GM12878 (cell line): ENCODE data around the gene IRF9. TPM values are rescaled to one million over a fixed set of nuclear protein-coding genes. Genes with fewer than 3 reads are reported as not detected.
A peak's percentile ranks its signal among the peaks of the same experiment; 100 is the strongest.

ENCODE experiments used
- CBX3 ChIP-seq: fragments of 200-600 bp; sonication (generic); IDR thresholded peaks from 2 replicates; pipeline ENCODE4 v1.6.1; 2016; ENCODE audit warnings: low read depth, borderline replicate concordance
- CREM ChIP-seq: IDR thresholded peaks from 2 replicates; pipeline ENCODE4 v1.6.1; 2014; ENCODE audit warnings: antibody characterized with exemption, low read depth
- FOS ChIP-seq: IDR thresholded peaks from 3 replicates; pipeline ENCODE4 v1.6.1; 2011; ENCODE audit warnings: borderline replicate concordance; ENCODE audit not compliant: insufficient read length; ENCODE audit errors: extremely low read depth
- HDAC2 ChIP-seq: fragments of 200-600 bp; sonication (generic); IDR thresholded peaks from 2 replicates; pipeline ENCODE4 v1.6.1; 2017
- IRF4 ChIP-seq: IDR thresholded peaks from 2 replicates; pipeline ENCODE4 v1.6.1; 2011; ENCODE audit warnings: low read depth, low read length
- JUND ChIP-seq: IDR thresholded peaks from 2 replicates; pipeline ENCODE4 v1.6.1; 2012; ENCODE audit warnings: low read depth, mild to moderate bottlenecking, low read length, improper control_type of control experiment, moderate library complexity
- NBN ChIP-seq: fragments of 450-650 bp; IDR thresholded peaks from 2 replicates; pipeline ENCODE4 v1.6.1; 2016
- NRF1 ChIP-seq: conservative IDR thresholded peaks from 2 replicates; pipeline ENCODE4 v1.6.1; 2011; ENCODE audit warnings: mild to moderate bottlenecking, low read depth, low read length, improper control_type of control experiment
- SMC3 ChIP-seq: IDR thresholded peaks from 2 replicates; pipeline ENCODE4 v1.6.1; 2011; ENCODE audit warnings: low read length, improper control_type of control experiment, borderline replicate concordance
- SUPT20H ChIP-seq: IDR thresholded peaks from 2 replicates; pipeline ENCODE4 v1.6.1; 2011; ENCODE audit warnings: low read depth, mild to moderate bottlenecking, low read length, moderate library complexity, borderline replicate concordance; ENCODE audit not compliant: control insufficient read depth
- WRNIP1 ChIP-seq: IDR thresholded peaks from 2 replicates; pipeline ENCODE4 v1.6.1; 2011; ENCODE audit warnings: low read depth, low read length, improper control_type of control experiment, borderline replicate concordance
- ZNF217 ChIP-seq: fragments of 450-650 bp; IDR thresholded peaks from 2 replicates; pipeline ENCODE4 v1.6.1; 2017; ENCODE audit warnings: antibody characterized with exemption, mild to moderate bottlenecking
- polyA plus RNA-seq, 11 experiments: library from polyadenylated mRNA; depleted of rRNA in 4 of 11; unstranded in 6 of 11; stranded (reverse) in 5 of 11; fragments of >200 nt; fragmentation: Nextera tagmentation in 4 of 11; fragmentation: Illumina TruSeq in 1 of 11; extraction: Ambion mirVana in 4 of 11; extraction: Trizol in 1 of 11; gene quantifications; 1 replicate in 1 of 11; 2 replicates in 10 of 11; pipeline versions ENCODE4 v1.2.1 to v1.2.3, GENCODE V29; 2011 to 2016; ENCODE audit warnings: inconsistent platforms in 2 of 11, missing spikeins in 2 of 11, low read depth in 1 of 11
- total RNA-seq, 4 experiments: library from RNA; depleted of rRNA in 3 of 4; stranded (reverse); fragments of >200 nt in 3 of 4; fragmentation: Illumina TruSeq in 1 of 4; extraction: Trizol in 1 of 4; gene quantifications; 2 replicates each; pipeline versions ENCODE4 v1.2.1 to v1.2.3, GENCODE V29; 2013 to 2021
- TF ChIP-seq, protein P1 (sequence below): IDR thresholded peaks from 2 replicates; pipeline ENCODE4 v1.6.1; 2012; ENCODE audit warnings: low read length, inconsistent platforms
- TF ChIP-seq, protein P2 (sequence below): fragments of 450-650 bp; IDR thresholded peaks from 2 replicates; pipeline ENCODE4 v1.6.1; 2017; ENCODE audit warnings: mild to moderate bottlenecking, moderate library complexity
- TF ChIP-seq, protein P3 (sequence below): IDR thresholded peaks from 2 replicates; pipeline ENCODE4 v1.6.1; 2012; ENCODE audit warnings: improper control_type of control experiment, low read depth, low read length; ENCODE audit not compliant: insufficient replicate concordance
- TF ChIP-seq, protein P4 (sequence below): fragments of 450-650 bp; IDR thresholded peaks from 2 replicates; pipeline ENCODE4 v1.6.1; 2016; ENCODE audit warnings: mild to moderate bottlenecking

The IRF9 gene
- total and polyA plus RNA-seq, 10 of the 15 experiments (the other 5 are each of a cell fraction or from before 2014, with no cell fraction given): 47.6 to 234 (median 148) TPM

DNA sequence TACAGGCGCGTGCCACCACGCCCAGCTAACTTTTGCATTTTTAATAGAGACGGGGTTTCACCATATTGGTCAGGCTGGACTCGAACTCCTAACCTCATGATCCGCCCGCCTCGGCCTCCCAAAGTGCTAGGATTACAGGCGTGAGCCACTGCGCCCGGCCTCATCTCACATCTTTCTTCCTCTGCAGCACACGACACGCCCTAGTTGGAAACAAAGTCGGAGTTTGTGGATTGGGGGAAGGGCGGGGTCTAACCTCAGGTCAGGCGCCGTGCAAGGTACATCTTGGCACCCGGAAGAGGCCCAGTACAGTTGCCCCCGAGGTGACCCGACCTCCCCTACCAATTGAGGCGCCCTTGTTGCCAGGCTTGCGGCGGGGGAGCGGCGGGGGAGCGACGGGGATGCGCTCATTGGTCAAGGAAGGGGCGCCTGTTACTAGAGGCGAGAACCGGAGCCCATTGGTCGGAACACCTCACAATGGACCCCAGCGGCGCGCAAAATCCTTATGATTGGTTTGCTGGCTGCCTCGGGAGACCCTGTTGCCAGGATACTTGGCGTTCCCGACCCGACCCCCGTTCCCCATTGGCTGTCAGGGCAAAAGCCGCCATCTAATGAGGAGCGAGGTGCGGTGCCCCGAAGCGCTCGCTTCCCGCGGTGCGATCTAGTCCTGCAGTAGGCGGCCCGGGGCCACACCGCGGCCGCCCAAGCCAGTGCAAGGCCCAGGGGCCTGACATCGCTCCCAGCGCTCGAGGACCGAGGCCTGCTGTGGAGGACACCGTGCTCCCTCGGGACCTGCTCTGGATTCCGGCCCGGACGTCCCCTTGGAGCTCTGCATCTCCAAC lies 10.6 kb downstream of the IRF9 start, which contains the start of gene REC8 (continued):
- 0 out of 2 replicates have a peak, but pooled peaks have one; percentile 28 for TF ChIP-seq ZNF217
- TF ChIP-seq, protein P1, sequence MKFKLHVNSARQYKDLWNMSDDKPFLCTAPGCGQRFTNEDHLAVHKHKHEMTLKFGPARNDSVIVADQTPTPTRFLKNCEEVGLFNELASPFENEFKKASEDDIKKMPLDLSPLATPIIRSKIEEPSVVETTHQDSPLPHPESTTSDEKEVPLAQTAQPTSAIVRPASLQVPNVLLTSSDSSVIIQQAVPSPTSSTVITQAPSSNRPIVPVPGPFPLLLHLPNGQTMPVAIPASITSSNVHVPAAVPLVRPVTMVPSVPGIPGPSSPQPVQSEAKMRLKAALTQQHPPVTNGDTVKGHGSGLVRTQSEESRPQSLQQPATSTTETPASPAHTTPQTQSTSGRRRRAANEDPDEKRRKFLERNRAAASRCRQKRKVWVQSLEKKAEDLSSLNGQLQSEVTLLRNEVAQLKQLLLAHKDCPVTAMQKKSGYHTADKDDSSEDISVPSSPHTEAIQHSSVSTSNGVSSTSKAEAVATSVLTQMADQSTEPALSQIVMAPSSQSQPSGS: 0 out of 2 replicates have a peak, but pooled peaks have one; percentile 24
- no peak for TF ChIP-seq IRF4
- no peak for TF ChIP-seq NRF1
- no peak for TF ChIP-seq SUPT20H
- TF ChIP-seq CBX3: no peak
- TF ChIP-seq WRNIP1: no peak
- TF ChIP-seq CREM: peak; percentile 8; the same call in 1 of the 2 replicates
- TF ChIP-seq SMC3: no peak
- TF ChIP-seq, protein P2, sequence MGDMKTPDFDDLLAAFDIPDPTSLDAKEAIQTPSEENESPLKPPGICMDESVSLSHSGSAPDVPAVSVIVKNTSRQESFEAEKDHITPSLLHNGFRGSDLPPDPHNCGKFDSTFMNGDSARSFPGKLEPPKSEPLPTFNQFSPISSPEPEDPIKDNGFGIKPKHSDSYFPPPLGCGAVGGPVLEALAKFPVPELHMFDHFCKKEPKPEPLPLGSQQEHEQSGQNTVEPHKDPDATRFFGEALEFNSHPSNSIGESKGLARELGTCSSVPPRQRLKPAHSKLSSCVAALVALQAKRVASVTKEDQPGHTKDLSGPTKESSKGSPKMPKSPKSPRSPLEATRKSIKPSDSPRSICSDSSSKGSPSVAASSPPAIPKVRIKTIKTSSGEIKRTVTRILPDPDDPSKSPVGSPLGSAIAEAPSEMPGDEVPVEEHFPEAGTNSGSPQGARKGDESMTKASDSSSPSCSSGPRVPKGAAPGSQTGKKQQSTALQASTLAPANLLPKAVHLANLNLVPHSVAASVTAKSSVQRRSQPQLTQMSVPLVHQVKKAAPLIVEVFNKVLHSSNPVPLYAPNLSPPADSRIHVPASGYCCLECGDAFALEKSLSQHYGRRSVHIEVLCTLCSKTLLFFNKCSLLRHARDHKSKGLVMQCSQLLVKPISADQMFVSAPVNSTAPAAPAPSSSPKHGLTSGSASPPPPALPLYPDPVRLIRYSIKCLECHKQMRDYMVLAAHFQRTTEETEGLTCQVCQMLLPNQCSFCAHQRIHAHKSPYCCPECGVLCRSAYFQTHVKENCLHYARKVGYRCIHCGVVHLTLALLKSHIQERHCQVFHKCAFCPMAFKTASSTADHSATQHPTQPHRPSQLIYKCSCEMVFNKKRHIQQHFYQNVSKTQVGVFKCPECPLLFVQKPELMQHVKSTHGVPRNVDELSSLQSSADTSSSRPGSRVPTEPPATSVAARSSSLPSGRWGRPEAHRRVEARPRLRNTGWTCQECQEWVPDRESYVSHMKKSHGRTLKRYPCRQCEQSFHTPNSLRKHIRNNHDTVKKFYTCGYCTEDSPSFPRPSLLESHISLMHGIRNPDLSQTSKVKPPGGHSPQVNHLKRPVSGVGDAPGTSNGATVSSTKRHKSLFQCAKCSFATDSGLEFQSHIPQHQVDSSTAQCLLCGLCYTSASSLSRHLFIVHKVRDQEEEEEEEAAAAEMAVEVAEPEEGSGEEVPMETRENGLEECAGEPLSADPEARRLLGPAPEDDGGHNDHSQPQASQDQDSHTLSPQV: no peak
- TF ChIP-seq, protein P3, sequence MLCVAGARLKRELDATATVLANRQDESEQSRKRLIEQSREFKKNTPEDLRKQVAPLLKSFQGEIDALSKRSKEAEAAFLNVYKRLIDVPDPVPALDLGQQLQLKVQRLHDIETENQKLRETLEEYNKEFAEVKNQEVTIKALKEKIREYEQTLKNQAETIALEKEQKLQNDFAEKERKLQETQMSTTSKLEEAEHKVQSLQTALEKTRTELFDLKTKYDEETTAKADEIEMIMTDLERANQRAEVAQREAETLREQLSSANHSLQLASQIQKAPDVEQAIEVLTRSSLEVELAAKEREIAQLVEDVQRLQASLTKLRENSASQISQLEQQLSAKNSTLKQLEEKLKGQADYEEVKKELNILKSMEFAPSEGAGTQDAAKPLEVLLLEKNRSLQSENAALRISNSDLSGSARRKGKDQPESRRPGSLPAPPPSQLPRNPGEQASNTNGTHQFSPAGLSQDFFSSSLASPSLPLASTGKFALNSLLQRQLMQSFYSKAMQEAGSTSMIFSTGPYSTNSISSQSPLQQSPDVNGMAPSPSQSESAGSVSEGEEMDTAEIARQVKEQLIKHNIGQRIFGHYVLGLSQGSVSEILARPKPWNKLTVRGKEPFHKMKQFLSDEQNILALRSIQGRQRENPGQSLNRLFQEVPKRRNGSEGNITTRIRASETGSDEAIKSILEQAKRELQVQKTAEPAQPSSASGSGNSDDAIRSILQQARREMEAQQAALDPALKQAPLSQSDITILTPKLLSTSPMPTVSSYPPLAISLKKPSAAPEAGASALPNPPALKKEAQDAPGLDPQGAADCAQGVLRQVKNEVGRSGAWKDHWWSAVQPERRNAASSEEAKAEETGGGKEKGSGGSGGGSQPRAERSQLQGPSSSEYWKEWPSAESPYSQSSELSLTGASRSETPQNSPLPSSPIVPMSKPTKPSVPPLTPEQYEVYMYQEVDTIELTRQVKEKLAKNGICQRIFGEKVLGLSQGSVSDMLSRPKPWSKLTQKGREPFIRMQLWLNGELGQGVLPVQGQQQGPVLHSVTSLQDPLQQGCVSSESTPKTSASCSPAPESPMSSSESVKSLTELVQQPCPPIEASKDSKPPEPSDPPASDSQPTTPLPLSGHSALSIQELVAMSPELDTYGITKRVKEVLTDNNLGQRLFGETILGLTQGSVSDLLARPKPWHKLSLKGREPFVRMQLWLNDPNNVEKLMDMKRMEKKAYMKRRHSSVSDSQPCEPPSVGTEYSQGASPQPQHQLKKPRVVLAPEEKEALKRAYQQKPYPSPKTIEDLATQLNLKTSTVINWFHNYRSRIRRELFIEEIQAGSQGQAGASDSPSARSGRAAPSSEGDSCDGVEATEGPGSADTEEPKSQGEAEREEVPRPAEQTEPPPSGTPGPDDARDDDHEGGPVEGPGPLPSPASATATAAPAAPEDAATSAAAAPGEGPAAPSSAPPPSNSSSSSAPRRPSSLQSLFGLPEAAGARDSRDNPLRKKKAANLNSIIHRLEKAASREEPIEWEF: no peak
- peak; percentile 37 for TF ChIP-seq NBN
- TF ChIP-seq HDAC2: no peak
- TF ChIP-seq JUND: no peak
- no peak for TF ChIP-seq FOS
- TF ChIP-seq, protein P4, sequence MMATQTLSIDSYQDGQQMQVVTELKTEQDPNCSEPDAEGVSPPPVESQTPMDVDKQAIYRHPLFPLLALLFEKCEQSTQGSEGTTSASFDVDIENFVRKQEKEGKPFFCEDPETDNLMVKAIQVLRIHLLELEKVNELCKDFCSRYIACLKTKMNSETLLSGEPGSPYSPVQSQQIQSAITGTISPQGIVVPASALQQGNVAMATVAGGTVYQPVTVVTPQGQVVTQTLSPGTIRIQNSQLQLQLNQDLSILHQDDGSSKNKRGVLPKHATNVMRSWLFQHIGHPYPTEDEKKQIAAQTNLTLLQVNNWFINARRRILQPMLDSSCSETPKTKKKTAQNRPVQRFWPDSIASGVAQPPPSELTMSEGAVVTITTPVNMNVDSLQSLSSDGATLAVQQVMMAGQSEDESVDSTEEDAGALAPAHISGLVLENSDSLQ: peak; percentile 33
